Parathyroid adenoma (tissue), 2 donors: Measurements from ENCODE around the gene GAS7.

ENCODE experiments used
- H2AFZ ChIP-seq: fragments of 300-600 bp; sonication (generic); one replicate; pipeline ENCODE4 v1.7.0; 2017; ENCODE audit warnings: antibody characterized with exemption, mild to moderate bottlenecking
- H3K27ac ChIP-seq: fragments of 300-600 bp; sonication (generic); one replicate; pipeline ENCODE4 v1.7.0; 2017
- H3K27me3 ChIP-seq: fragments of 300-600 bp; sonication (generic); one replicate; pipeline ENCODE4 v1.7.0; 2017; ENCODE audit warnings: low read length; ENCODE audit not compliant: control insufficient read depth, insufficient read depth
- H3K36me3 ChIP-seq: fragments of 300-600 bp; sonication (generic); one replicate; pipeline ENCODE4 v1.7.0; 2017; ENCODE audit warnings: low read length; ENCODE audit not compliant: control insufficient read depth, insufficient read depth
- H3K4me1 ChIP-seq: fragments of 300-600 bp; sonication (generic); one replicate; pipeline ENCODE4 v1.7.0; 2017; ENCODE audit warnings: control low read depth
- H3K4me2 ChIP-seq: fragments of 300-600 bp; sonication (generic); one replicate; pipeline ENCODE4 v1.7.0; 2017; ENCODE audit warnings: low read length
- H3K4me3 ChIP-seq: fragments of 300-600 bp; sonication (generic); one replicate; pipeline ENCODE4 v1.7.0; 2017; ENCODE audit warnings: low read depth, low read length
- H3K79me2 ChIP-seq: fragments of 300-600 bp; sonication (generic); one replicate; pipeline ENCODE4 v1.7.0; 2017; ENCODE audit warnings: control low read depth
- H3K9ac ChIP-seq: fragments of 300-600 bp; sonication (generic); one replicate; pipeline ENCODE4 v1.7.0; 2017; ENCODE audit warnings: mild to moderate bottlenecking
- H3K9me3 ChIP-seq: fragments of 300-600 bp; sonication (generic); one replicate; pipeline ENCODE4 v1.7.0; 2017; ENCODE audit warnings: low read length; ENCODE audit not compliant: control insufficient read depth
- TF ChIP-seq, protein P1 (sequence below): fragments of 300-600 bp; sonication (generic); IDR thresholded peaks from one replicate; pipeline ENCODE4 v1.7.0; 2017; ENCODE audit warnings: antibody characterized with exemption, mild to moderate bottlenecking
- donor health status: primary hyperparathyroidism.

The GAS7 gene

DNA sequence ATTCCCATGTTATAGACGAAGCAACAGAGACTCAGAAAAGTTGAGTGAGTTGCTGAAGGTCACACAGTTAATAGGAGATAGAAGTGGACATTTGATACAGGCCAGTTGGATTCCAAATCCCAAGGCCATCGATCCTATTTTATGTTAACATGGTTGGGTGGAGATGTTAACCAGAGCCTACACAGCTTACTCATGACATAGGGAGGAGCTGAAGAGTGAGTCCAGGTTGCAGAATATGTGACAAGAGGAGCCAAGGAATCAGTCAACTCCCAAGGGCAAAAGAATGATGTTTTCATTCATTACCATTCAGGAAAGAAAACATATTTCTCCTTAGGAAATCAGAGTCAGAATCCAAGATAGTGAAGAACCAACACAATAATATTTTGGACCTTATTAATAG is 40.3 kb upstream of the GAS7 start:
- no peaks in the 10 kb centered on the region for H3K9me3 ChIP-seq
- H3K9ac ChIP-seq = no peak overlapping the region
- H3K79me2 ChIP-seq = no peaks in the 10 kb centered on the region
- no peaks in the 10 kb centered on the region for H3K27me3 ChIP-seq
- H3K27ac ChIP-seq = no peak overlapping the region
- TF ChIP-seq, protein P1, sequence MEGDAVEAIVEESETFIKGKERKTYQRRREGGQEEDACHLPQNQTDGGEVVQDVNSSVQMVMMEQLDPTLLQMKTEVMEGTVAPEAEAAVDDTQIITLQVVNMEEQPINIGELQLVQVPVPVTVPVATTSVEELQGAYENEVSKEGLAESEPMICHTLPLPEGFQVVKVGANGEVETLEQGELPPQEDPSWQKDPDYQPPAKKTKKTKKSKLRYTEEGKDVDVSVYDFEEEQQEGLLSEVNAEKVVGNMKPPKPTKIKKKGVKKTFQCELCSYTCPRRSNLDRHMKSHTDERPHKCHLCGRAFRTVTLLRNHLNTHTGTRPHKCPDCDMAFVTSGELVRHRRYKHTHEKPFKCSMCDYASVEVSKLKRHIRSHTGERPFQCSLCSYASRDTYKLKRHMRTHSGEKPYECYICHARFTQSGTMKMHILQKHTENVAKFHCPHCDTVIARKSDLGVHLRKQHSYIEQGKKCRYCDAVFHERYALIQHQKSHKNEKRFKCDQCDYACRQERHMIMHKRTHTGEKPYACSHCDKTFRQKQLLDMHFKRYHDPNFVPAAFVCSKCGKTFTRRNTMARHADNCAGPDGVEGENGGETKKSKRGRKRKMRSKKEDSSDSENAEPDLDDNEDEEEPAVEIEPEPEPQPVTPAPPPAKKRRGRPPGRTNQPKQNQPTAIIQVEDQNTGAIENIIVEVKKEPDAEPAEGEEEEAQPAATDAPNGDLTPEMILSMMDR = no peak
- no peak overlapping the region for H3K4me3 ChIP-seq
- no peak overlapping the region for H2AFZ ChIP-seq
- H3K36me3 ChIP-seq = no peaks in the 10 kb centered on the region
- H3K4me1 ChIP-seq = no peaks in the 10 kb centered on the region
- no peak overlapping the region for H3K4me2 ChIP-seq

- no peaks in the 10 kb centered on the region for H3K27me3 ChIP-seq
- H3K36me3 ChIP-seq = no peaks in the 10 kb centered on the region
- H3K4me3 ChIP-seq = no peak overlapping the region
- H3K79me2 ChIP-seq = no peaks in the 10 kb centered on the region
- no peaks in the 10 kb centered on the region for H3K9me3 ChIP-seq
- H2AFZ ChIP-seq = no peak overlapping the region
- no peak overlapping the region for H3K4me2 ChIP-seq
- H3K27ac ChIP-seq = no peak overlapping the region
- H3K9ac ChIP-seq = no peak overlapping the region
- H3K4me1 ChIP-seq = no peaks in the 10 kb centered on the region
- TF ChIP-seq, protein P1 = no peak
Observed at GRCh38 chr17:10234033-10234432, 35.6 kb upstream of the GAS7 start.

GRCh38 chr17:10233161-10233560 is 34.8 kb upstream of the GAS7 start:
- Histone ChIP-seq H3K9me3 (no peaks in the 10 kb centered on the region), H3K79me2 (no peaks in the 10 kb centered on the region), H3K4me3 (no peak overlapping the region), H3K4me2 (no peak overlapping the region), H3K27me3 (no peaks in the 10 kb centered on the region), H2AFZ (no peak overlapping the region), H3K36me3 (no peaks in the 10 kb centered on the region), H3K27ac (no peak overlapping the region), H3K4me1 (no peaks in the 10 kb centered on the region), H3K9ac (no peak overlapping the region)
- TF ChIP-seq, protein P1 = no peak

DNA sequence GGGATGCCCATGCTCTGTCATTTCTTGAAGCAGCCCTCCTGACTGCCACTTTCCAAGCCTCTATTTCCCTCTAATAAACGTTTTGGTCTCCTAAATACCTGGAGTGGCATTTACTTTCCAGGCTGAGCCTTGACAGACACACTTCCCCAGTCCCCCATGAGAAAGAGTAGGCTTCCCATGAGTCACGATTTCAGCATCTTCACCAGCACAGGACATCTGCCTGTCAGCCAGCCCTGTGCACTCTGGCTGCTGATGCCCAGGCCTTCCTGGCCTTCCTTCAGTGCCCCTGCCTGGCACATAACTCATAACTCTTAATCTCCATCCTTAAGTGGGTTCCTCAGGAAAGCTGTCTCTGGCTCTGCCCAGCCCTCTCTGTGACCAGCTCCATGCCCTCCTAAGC is 30.8 kb upstream of the GAS7 start:
- H3K27me3 ChIP-seq = no peaks in the 10 kb centered on the region
- TF ChIP-seq, protein P1 = no peak
- no peaks in the 10 kb centered on the region for H3K4me1 ChIP-seq
- no peak overlapping the region for H3K4me3 ChIP-seq
- no peak overlapping the region for H2AFZ ChIP-seq
- no peaks in the 10 kb centered on the region for H3K79me2 ChIP-seq
- H3K9me3 ChIP-seq = no peaks in the 10 kb centered on the region
- no peak overlapping the region for H3K9ac ChIP-seq
- no peak overlapping the region for H3K4me2 ChIP-seq
- no peak overlapping the region for H3K27ac ChIP-seq
- no peaks in the 10 kb centered on the region for H3K36me3 ChIP-seq

DNA sequence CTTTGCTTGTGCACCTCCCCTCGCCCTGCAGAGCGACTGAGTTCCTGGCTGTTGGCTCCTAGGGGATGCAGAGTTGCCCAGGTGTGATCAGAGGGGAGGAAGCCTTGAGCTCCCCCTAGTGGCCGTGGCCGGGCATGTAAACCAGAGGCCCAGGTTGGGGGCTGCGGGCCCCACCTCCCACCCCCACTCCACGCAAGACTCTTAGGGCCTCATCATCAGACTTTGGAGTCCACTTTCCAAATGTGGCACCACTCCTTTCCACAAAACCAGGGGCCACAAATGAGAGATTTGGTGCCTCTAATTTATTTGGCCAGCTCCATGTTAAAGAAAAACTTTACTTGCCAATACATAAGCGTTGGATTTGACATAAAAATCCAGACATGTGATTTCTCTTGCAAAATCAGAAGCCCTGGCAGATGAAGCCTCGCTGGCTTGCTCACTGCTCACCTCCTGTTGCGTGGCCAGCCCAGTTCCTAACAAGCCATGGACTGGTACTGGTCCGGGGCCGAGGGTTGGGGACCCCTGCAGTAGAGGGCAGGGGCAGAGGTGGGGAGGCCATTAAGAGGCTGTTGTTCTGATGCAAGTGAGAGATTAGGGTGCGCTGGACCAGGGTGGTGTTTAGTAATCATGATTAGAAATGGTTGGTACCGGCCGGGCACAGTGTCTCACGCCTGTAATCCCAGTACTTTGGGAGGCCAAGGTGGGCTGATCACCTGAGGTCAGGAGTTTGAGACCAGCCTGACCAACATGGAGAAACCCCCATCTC is 28.7 kb upstream of the GAS7 start:
- no peak overlapping the region for H3K4me2 ChIP-seq
- H3K4me3 ChIP-seq = no peak overlapping the region
- TF ChIP-seq, protein P1 = no peak
- no peaks in the 10 kb centered on the region for H3K4me1 ChIP-seq
- no peak overlapping the region for H2AFZ ChIP-seq
- H3K79me2 ChIP-seq = no peaks in the 10 kb centered on the region
- no peaks in the 10 kb centered on the region for H3K27me3 ChIP-seq
- no peak overlapping the region for H3K27ac ChIP-seq
- no peak overlapping the region for H3K9ac ChIP-seq
- H3K36me3 ChIP-seq = no peaks in the 10 kb centered on the region
- no peaks in the 10 kb centered on the region for H3K9me3 ChIP-seq
